ENCODE measurements around the gene SRI.

SRI gene

DNA sequence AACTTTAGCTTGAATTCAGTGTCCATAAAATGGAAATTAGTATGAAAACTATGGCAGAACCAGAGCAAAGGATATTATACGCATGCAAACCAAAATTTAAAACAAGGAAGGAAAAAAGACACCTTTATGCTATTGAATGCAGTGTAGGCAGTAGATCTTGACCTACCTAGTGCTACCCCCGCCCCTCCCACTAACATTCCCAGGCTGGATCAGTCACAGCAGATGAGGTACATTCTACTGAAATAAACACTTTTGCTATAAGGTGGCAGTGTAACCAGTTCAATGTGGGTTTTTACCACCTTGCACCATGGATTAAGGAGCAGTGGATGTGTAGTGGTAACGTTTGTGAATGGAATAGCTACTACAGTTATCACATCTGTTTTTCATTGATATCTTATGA lies 27.9 kb downstream of the SRI start:
- TF ChIP-seq, protein P1, sequence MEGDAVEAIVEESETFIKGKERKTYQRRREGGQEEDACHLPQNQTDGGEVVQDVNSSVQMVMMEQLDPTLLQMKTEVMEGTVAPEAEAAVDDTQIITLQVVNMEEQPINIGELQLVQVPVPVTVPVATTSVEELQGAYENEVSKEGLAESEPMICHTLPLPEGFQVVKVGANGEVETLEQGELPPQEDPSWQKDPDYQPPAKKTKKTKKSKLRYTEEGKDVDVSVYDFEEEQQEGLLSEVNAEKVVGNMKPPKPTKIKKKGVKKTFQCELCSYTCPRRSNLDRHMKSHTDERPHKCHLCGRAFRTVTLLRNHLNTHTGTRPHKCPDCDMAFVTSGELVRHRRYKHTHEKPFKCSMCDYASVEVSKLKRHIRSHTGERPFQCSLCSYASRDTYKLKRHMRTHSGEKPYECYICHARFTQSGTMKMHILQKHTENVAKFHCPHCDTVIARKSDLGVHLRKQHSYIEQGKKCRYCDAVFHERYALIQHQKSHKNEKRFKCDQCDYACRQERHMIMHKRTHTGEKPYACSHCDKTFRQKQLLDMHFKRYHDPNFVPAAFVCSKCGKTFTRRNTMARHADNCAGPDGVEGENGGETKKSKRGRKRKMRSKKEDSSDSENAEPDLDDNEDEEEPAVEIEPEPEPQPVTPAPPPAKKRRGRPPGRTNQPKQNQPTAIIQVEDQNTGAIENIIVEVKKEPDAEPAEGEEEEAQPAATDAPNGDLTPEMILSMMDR (IDR thresholded peaks at IDR 0.05; ENCODE audit: low read length, missing control alignments): no peak
- no peak for DNase-seq (ENCODE audit: low read depth)
- H3K4me3 ChIP-seq (replicated peaks; ENCODE audit: low read depth, low read length): no peak overlapping the region

DNA sequence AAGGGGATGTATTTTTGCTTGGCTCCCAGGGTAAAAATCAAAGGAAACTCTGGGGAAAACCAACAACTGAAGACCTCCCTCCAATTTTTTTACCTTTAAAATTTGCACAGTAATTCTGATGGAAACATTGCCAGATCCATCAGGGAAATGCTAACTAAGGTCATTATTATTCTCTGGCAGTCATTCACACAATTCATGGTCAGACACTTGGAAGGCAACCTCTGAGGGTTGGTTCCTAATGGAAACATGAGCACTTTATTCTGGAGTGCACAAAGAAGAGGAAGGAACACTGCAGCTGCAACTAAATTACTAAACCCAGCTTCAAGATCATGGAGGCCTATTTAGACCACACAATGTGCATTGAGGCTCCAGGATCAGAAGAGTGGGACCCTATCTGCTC lies 34.2 kb downstream of the SRI start:
- no peak overlapping the region for H3K4me3 ChIP-seq (replicated peaks; ENCODE audit: low read depth, low read length)
- DNase-seq (ENCODE audit: low read depth): no peak
- TF ChIP-seq, protein P1 (IDR thresholded peaks at IDR 0.05; ENCODE audit: low read length, missing control alignments): no peak

DNA sequence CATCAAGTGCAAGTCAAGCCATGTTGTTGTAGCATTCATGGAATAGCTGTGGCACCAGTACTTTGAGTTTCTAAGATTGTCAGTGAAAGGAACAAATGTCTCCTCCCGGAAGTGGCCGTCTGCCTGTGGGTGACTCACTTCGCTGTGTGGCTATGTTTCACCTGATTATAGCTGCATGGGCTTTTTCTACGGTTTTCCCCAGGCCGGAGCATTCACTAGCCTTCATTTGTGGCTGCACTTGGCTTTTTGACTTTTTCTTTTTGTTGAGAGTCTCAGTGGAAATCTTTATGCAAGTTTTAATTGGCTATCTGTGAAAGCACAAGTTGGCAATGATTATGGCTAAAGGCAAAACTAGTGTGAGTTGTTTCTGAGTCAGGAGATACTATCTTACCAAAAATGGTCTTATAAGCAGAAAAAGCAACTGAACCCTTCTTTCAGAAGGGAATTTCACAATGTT lies 35.0 kb downstream of the SRI start:
- TF ChIP-seq, protein P1 (IDR thresholded peaks at IDR 0.05; ENCODE audit: low read length, missing control alignments): no peak
- no peak overlapping the region for H3K4me3 ChIP-seq (replicated peaks; ENCODE audit: low read depth, low read length)
- peak; percentile 18 for DNase-seq (ENCODE audit: low read depth)

DNA sequence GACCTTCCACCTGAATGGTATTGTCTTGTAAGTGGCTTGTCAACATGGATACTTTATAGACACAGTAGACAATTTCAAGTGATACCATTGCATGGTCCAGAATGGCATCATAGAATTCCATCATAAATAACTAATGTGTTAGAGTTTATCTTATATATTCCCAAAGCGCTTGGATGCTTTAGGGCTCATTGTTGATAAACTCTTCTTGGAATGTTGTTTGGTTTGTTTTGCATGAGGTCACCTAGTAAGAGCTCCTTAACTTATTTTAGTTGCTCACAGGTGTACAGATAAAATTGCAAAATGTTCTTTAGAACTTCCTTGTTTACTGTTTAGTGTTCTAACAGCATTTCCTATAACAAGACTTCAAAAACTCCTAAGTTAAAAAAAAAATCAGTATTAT lies 36.8 kb downstream of the SRI start:
- TF ChIP-seq, protein P1 (IDR thresholded peaks at IDR 0.05; ENCODE audit: low read length, missing control alignments): no peak
- DNase-seq (ENCODE audit: low read depth): no peak
- H3K4me3 ChIP-seq (replicated peaks; ENCODE audit: low read depth, low read length): no peak overlapping the region

DNA sequence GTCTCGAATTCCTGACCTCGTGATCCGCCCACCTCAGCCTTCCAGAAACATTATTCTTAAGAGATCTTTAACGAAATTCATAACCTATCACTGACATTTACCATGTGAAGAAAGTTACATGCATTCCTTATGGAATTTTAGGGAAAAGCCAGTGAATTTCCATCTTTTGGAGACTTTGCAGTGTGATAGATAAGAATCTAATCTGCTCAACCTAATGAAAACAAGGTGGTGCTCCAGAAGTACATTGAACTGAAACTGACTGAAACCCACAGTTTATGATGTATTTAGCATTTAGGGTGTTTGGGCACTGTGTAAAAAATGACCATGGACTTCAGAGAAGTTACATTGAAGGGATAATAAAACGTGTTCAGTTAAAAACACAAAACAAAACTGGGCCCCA lies 43.6 kb downstream of the SRI start:
- H3K4me3 ChIP-seq (replicated peaks; ENCODE audit: low read depth, low read length): no peak overlapping the region
- TF ChIP-seq, protein P1 (IDR thresholded peaks at IDR 0.05; ENCODE audit: low read length, missing control alignments): no peak
- no peak for DNase-seq (ENCODE audit: low read depth)

DNA sequence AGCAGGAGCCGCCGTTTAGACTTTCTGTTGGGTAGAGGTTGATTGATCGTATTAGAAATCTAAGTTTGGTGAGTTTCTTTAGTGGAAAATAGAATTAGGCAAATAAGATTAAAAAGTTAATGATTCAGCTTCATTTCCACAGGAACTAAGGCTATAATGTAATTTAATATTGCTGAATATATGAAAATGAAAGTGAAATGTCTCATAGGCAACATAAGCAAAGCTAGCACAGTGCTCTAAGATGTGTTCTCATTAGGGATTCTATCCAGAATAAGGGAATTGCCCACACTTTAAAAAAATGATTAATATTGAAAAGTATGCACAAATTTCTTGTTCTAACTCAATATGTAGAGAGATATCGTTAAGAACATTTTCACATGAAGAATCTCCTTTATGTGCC lies 47.0 kb downstream of the SRI start:
- DNase-seq (ENCODE audit: low read depth): no peak
- H3K4me3 ChIP-seq (replicated peaks; ENCODE audit: low read depth, low read length): no peak overlapping the region
- TF ChIP-seq, protein P1 (IDR thresholded peaks at IDR 0.05; ENCODE audit: low read length, missing control alignments): no peak

DNA sequence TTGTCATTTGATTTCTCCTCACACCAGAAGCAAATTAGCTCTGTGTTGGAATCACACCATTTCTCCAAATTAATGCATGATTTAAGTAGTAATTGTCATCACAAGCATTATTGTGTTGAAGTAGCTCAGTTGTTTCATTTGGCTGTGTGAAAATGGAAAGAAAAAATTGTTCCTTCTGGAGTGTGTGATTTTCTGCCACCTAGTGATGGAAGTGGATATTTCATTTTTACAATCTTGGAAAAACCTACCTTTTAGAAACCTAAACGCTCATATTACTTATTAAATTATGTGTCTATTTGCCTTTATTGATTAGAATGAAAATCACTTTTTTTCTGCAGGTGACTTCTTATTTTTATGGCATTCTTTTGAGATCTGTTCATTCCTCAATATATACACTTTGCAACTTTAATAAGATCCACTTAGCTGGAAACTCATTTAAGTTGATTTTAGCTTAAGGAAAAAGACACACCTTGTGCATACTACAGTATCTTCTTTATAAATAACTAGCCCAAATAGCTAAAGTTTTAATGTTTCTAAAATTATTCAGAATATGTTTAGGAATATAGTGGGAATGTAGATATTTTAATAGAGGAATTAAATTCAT lies 50.0 kb downstream of the SRI start:
- no peak overlapping the region for H3K4me3 ChIP-seq (replicated peaks; ENCODE audit: low read depth, low read length)
- TF ChIP-seq, protein P1 (IDR thresholded peaks at IDR 0.05; ENCODE audit: low read length, missing control alignments): peak; percentile 70
- peak; percentile 31 for DNase-seq (ENCODE audit: low read depth)

All from fibroblast of pulmonary artery (primary cell).